IMR-90 (cell line): ENCODE results near the gene LGI2. TPM values are rescaled to one million over a fixed set of nuclear protein-coding genes. Genes with fewer than 3 reads are reported as not detected.

Experiments
- ATAC-seq: fragments of 200-7000 bp; cut with Tn5 transposase; 2 replicates; pipeline ENCODE4 v1.9.1; 2020; ENCODE audit warnings: low read depth, mild to moderate bottlenecking, moderate library complexity
- BruUV-seq: library from RNA; stranded (reverse); fragments of 400-500 nt; replicated peaks from 2 replicates; lab custom pipeline; 2021; lab: Mats Ljungman, UMichigan
- CTCF ChIA-PET: fragments of 300-600 bp; formaldehyde crosslinking; extraction: SDS; loops from one replicate; lab custom pipeline; 2021; ENCODE audit warnings: antibody characterized with exemption; lab: Yijun Ruan, JAX
- POLR2A ChIA-PET: fragments of 300-600 bp; sonication (Branson Sonifier 250); formaldehyde crosslinking; loops from one replicate; lab custom pipeline; 2022; ENCODE audit warnings: antibody characterized with exemption; ENCODE audit not compliant: unreplicated experiment; lab: Charles Lee
- DNase-seq: peaks from one replicate; pipeline ENCODE4 v3.0.0; 2013
- H2AFZ ChIP-seq: replicated peaks from 2 replicates; pipeline ENCODE3; 2013; ENCODE audit warnings: low read length, mild to moderate bottlenecking; ENCODE audit not compliant: poor library complexity
- H2AK5ac ChIP-seq: 2 replicates; pipeline ENCODE4 v1.6.1; 2013; ENCODE audit warnings: low read depth, low read length, inconsistent platforms
- H2AK9ac ChIP-seq: replicated peaks from 2 replicates; pipeline ENCODE3; 2013; ENCODE audit warnings: mild to moderate bottlenecking, low read depth, low read length, moderate library complexity; ENCODE audit not compliant: poor library complexity
- H2BK120ac ChIP-seq: 2 replicates; pipeline ENCODE4 v1.6.1; 2013; ENCODE audit warnings: low read depth, low read length, inconsistent platforms
- H2BK15ac ChIP-seq: 3 replicates; pipeline ENCODE4 v1.6.1; 2013; ENCODE audit warnings: low read depth, low read length, inconsistent platforms
- H2BK20ac ChIP-seq: 2 replicates; pipeline ENCODE4 v1.6.1; 2013; ENCODE audit warnings: low read depth, mild to moderate bottlenecking, inconsistent platforms, low read length, moderate library complexity
- H2BK5ac ChIP-seq: 2 replicates; pipeline ENCODE4 v1.6.1; 2013; ENCODE audit warnings: mild to moderate bottlenecking, low read depth, low read length, inconsistent platforms; ENCODE audit not compliant: poor library complexity, severe bottlenecking
- H3K14ac ChIP-seq: replicated peaks from 2 replicates; pipeline ENCODE4 v1.6.1; 2013; ENCODE audit warnings: low read depth, low read length, inconsistent platforms
- H3K18ac ChIP-seq: 2 replicates; pipeline ENCODE4 v1.6.1; 2013; ENCODE audit warnings: low read depth, low read length, control low read depth
- H3K23ac ChIP-seq: 2 replicates; pipeline ENCODE4 v1.6.1; 2013; ENCODE audit warnings: low read depth, low read length, inconsistent platforms
- H3K27ac ChIP-seq: 2 replicates; pipeline ENCODE4 v1.5.1; 2013; ENCODE audit warnings: mild to moderate bottlenecking, control low read depth, low read length; ENCODE audit not compliant: insufficient read depth
- H3K27me3 ChIP-seq: 2 replicates; pipeline ENCODE4 v1.6.1; 2013; ENCODE audit warnings: low read length; ENCODE audit not compliant: control insufficient read depth, insufficient read depth
- H3K36me3 ChIP-seq: 2 replicates; pipeline ENCODE4 v1.6.1; 2013; ENCODE audit warnings: low read length, mixed read lengths; ENCODE audit not compliant: control insufficient read depth, insufficient read depth
- H3K4ac ChIP-seq: 2 replicates; pipeline ENCODE4 v1.6.1; 2013; ENCODE audit warnings: low read depth, low read length, inconsistent platforms
- H3K4me1 ChIP-seq: 2 replicates; pipeline ENCODE4 v1.6.1; 2013; ENCODE audit warnings: low read length, mixed read lengths; ENCODE audit not compliant: control insufficient read depth, insufficient read depth
- H3K4me2 ChIP-seq: 2 replicates; pipeline ENCODE4 v1.6.1; 2013; ENCODE audit warnings: low read depth, mild to moderate bottlenecking, control low read depth, low read length, moderate library complexity
- H3K4me3 ChIP-seq: 2 replicates; pipeline ENCODE4 v1.5.1; 2013; ENCODE audit warnings: low read depth, mild to moderate bottlenecking, control low read depth, low read length, moderate library complexity; ENCODE audit not compliant: insufficient read depth
- H3K56ac ChIP-seq: 2 replicates; pipeline ENCODE4 v1.6.1; 2013; ENCODE audit warnings: low read length, inconsistent platforms; ENCODE audit not compliant: insufficient read depth; ENCODE audit errors: extremely low read depth
- H3K79me1 ChIP-seq, 2 experiments: 2 replicates each; pipeline ENCODE4 v1.6.1; 2013; ENCODE audit warnings: low read length in 2 of 2, inconsistent platforms in 1 of 2, low read depth in 1 of 2
- H3K9ac ChIP-seq: 2 replicates; pipeline ENCODE4 v1.6.1; 2013; ENCODE audit warnings: low read depth, low read length, control low read depth
- H3K9me1 ChIP-seq: 2 replicates; pipeline ENCODE4 v1.6.1; 2013; ENCODE audit warnings: low read length, inconsistent platforms; ENCODE audit not compliant: insufficient read depth
- H3K9me3 ChIP-seq: 2 replicates; pipeline ENCODE4 v1.6.1; 2013; ENCODE audit warnings: low read length; ENCODE audit not compliant: control insufficient read depth, insufficient read depth
- H4K20me1 ChIP-seq: 2 replicates; pipeline ENCODE4 v1.6.1; 2013; ENCODE audit warnings: low read length, inconsistent platforms; ENCODE audit not compliant: insufficient read depth
- H4K5ac ChIP-seq: 2 replicates; pipeline ENCODE4 v1.6.1; 2013; ENCODE audit warnings: mild to moderate bottlenecking, low read depth, low read length, control low read depth
- H4K8ac ChIP-seq, 2 experiments: 2 replicates each; pipeline ENCODE4 v1.6.1; 2013; ENCODE audit warnings: low read depth in 2 of 2, low read length in 2 of 2, control low read depth in 1 of 2, inconsistent platforms in 1 of 2
- H4K91ac ChIP-seq: 2 replicates; pipeline ENCODE4 v1.6.1; 2013; ENCODE audit warnings: low read depth, low read length, inconsistent platforms; ENCODE audit not compliant: insufficient read depth
- CEBPB ChIP-seq: IDR thresholded peaks from 2 replicates; pipeline ENCODE4 v1.6.1; 2012; ENCODE audit warnings: low read depth, low read length, improper control_type of control experiment
- FOS ChIP-seq: fragments of 150-350 bp; IDR thresholded peaks from 2 replicates; pipeline ENCODE4 v1.6.1; 2016; ENCODE audit warnings: low read depth, low read length
- MAFK ChIP-seq: IDR thresholded peaks from 2 replicates; pipeline ENCODE4 v1.6.1; 2012; ENCODE audit warnings: low read depth, low read length, improper control_type of control experiment
- MXI1 ChIP-seq: IDR thresholded peaks from 2 replicates; pipeline ENCODE4 v1.6.1; 2012; ENCODE audit warnings: low read depth, mild to moderate bottlenecking, low read length, moderate library complexity, borderline replicate concordance
- NFE2L2 ChIP-seq: fragments of 150-350 bp; IDR thresholded peaks from 2 replicates; pipeline ENCODE4 v1.6.1; 2016; ENCODE audit warnings: low read depth, mild to moderate bottlenecking, low read length
- RAD21 ChIP-seq: IDR thresholded peaks from 2 replicates; pipeline ENCODE4 v1.6.1; 2012; ENCODE audit warnings: low read length, improper control_type of control experiment
- WGBS, 2 experiments: methylation state at CpG; one replicate each; pipeline versions ENCODE4 v1.1.5 to v1.1.7; 2013; ENCODE audit warnings: missing lambda C conversion rate in 2 of 2; ENCODE audit not compliant: insufficient read length in 1 of 2; ENCODE audit errors: extremely low coverage in 2 of 2; 5-methylcytosine and 5-hydroxymethylcytosine counted together
- dilution Hi-C: fragments of 300-500 bp; cut with HindIII; formaldehyde crosslinking; loops from one replicate; pipeline ENCODE4 v1.14.3; 2018; ENCODE audit warnings: low sequenced_read_pairs; ENCODE audit not compliant: unreplicated experiment
- in situ Hi-C: fragments of 300-500 bp; cut with MboI; formaldehyde crosslinking; loops from 3 replicates; pipeline ENCODE4 v1.14.3; 2019; ENCODE audit warnings: low sequenced_read_pairs, inconsistent platforms, mixed read lengths
- intact Hi-C: fragments of 100-400 bp; cut with micrococcal nuclease; formaldehyde crosslinking; loops from 2 replicates; pipeline ENCODE4 v1.10.0; 2022
- polyA plus RNA-seq, 3 experiments: library from polyadenylated mRNA; depleted of rRNA; stranded (reverse); fragments of >200 nt; gene quantifications; 2 replicates each; pipeline ENCODE4 v1.2.3, GENCODE V29; 2012; ENCODE audit warnings: low replicate concordance in 1 of 3
- total RNA-seq: library from RNA; depleted of rRNA; stranded (reverse); fragments of >200 nt; gene quantifications from 2 replicates; pipeline ENCODE4 v1.2.3, GENCODE V29; 2012
- TF ChIP-seq, protein P1 (sequence below): conservative IDR thresholded peaks from 2 replicates; pipeline ENCODE4 v1.5.1; 2012; ENCODE audit warnings: mild to moderate bottlenecking, low read depth, low read length, improper control_type of control experiment

The LGI2 gene
- total and polyA plus RNA-seq, 2 of the 4 experiments (the other 2 are of a cell fraction) = not detected

DNA sequence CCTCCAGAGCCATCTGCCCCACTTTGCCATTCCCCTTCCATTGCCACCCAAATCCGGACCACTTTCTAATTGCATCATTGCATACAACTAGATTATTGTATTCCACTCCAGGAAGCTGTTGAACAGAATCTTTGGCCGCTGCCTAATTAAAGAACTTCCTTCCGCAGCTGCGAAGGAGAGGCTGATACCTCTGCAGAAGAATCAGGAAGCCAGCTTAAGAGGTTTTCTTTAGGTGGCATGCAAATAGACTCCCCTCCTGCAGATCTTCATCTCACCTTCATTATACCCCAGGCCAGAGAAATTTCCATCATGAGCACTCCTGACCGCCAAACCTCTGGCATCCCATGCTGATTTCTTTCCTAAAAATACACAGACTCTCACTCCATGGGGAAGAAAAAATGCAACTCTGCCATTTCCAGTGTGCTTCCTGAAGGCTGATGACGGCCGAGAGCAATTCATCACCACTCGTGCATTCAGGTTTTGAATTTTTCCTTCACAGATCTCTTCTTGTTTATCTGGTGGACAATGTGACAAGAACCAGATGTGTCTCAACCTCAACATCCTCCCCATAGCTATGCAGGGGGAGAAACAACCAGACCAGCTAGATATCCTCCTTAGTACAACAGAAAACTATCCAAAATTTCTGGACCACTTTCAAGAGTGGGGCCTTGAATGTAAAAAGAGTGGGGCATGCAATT lies 31.2 kb downstream of the LGI2 start:
- Histone ChIP-seq H2AK5ac (no peak overlapping the region), H3K79me1 (no peaks in the 10 kb centered on the region), H2BK5ac (no peak overlapping the region), H2AK9ac (no peak overlapping the region), H3K9me1 (no peaks in the 10 kb centered on the region), H3K27me3 (peaks cover 19% of the 10 kb centered on the region), H3K18ac (no peak overlapping the region), H2BK120ac (no peak overlapping the region), H3K56ac (no peak overlapping the region), H4K5ac (no peak overlapping the region), H3K9me3 (no peaks in the 10 kb centered on the region), H4K91ac (no peak overlapping the region), H3K4ac (no peak overlapping the region), H3K14ac (no peak overlapping the region), H2BK15ac (no peak overlapping the region), H3K9ac (no peak overlapping the region), H3K4me1 (no peaks in the 10 kb centered on the region), H3K23ac (no peak overlapping the region), H4K8ac (no peak overlapping the region), H3K36me3 (no peaks in the 10 kb centered on the region), H2BK20ac (no peak overlapping the region), H3K4me2 (no peak overlapping the region), H3K27ac (no peak overlapping the region), H4K20me1 (no peaks in the 10 kb centered on the region), H2AFZ (no peak overlapping the region), H3K4me3 (no peak overlapping the region)
- POLR2A ChIA-PET = no interaction called here
- no CpG with 5 or more reads among the region's 8 CpGs for WGBS, 2 experiments
- DNase-seq = no peak
- BruUV-seq = no TSS peak
- intact Hi-C loops (no loop called here), dilution Hi-C loops (no loop called here), in situ Hi-C loops (loop anchor here (25.0 kb wide), 1 partner anchor 363 kb away; no protein-coding TSS in a partner anchor)
- CTCF ChIA-PET = interaction anchor here (1.1 kb wide), 1 partner anchor 14 kb away, joined by 3 read pairs; no protein-coding TSS in a partner anchor
- no peak for TF ChIP-seq RAD21
- no peak for TF ChIP-seq CEBPB
- no peak for TF ChIP-seq MXI1
- TF ChIP-seq, protein P1, sequence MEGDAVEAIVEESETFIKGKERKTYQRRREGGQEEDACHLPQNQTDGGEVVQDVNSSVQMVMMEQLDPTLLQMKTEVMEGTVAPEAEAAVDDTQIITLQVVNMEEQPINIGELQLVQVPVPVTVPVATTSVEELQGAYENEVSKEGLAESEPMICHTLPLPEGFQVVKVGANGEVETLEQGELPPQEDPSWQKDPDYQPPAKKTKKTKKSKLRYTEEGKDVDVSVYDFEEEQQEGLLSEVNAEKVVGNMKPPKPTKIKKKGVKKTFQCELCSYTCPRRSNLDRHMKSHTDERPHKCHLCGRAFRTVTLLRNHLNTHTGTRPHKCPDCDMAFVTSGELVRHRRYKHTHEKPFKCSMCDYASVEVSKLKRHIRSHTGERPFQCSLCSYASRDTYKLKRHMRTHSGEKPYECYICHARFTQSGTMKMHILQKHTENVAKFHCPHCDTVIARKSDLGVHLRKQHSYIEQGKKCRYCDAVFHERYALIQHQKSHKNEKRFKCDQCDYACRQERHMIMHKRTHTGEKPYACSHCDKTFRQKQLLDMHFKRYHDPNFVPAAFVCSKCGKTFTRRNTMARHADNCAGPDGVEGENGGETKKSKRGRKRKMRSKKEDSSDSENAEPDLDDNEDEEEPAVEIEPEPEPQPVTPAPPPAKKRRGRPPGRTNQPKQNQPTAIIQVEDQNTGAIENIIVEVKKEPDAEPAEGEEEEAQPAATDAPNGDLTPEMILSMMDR = no peak
- TF ChIP-seq FOS = no peak
- TF ChIP-seq MAFK = no peak
- no peak for TF ChIP-seq NFE2L2
- ATAC-seq = no peak
